Measurements from ENCODE around the gene ARSD. TPM values are rescaled to one million over a fixed set of nuclear protein-coding genes. Genes with fewer than 3 reads are reported as not detected.
"Not testable (repeated sequence)": the region's sequence is repeated elsewhere in the genome, so short reads cannot be mapped to it uniquely, and the experiment has no call there.

Gene ARSD
- total RNA-seq, 1 experiment from 2014 or later, result not detected

- no peak for DNase-seq
- H3K9me2 ChIP-seq (replicated peaks; ENCODE audit: insufficient read depth, low read length), result no peaks in the 10 kb centered on the region
- H3K9ac ChIP-seq (ENCODE audit: low read length), result no peak overlapping the region
- H3K27me3 ChIP-seq (ENCODE audit: low read length), result no peaks in the 10 kb centered on the region
- no peaks in the 10 kb centered on the region for H3K4me1 ChIP-seq (ENCODE audit: low read length)
- H3K79me2 ChIP-seq (ENCODE audit: low read length), result no peaks in the 10 kb centered on the region
- H4K20me1 ChIP-seq (ENCODE audit: insufficient read depth, low read depth, low read length), result no peaks in the 10 kb centered on the region
- H3K9me3 ChIP-seq (ENCODE audit: low read length), result no peaks in the 10 kb centered on the region
- H3K4me3 ChIP-seq (ENCODE audit: low read length), result no peak overlapping the region
- H3K4me2 ChIP-seq (ENCODE audit: low read depth, low read length, poor library complexity, severe bottlenecking), result no peak overlapping the region
- no peaks in the 10 kb centered on the region for H3K36me3 ChIP-seq (ENCODE audit: insufficient read depth, low read length)
- H3K27ac ChIP-seq (ENCODE audit: low read length), result no peak overlapping the region
- no peak overlapping the region for H2AFZ ChIP-seq (ENCODE audit: low read length)
These were observed 37.9 kb upstream of the ARSD start for GRCh38 chrX:2967012-2967411.

GRCh38 chrX:2965965-2966364, 36.8 kb upstream of the ARSD start:
- H3K4me2 ChIP-seq (ENCODE audit: low read depth, low read length, poor library complexity, severe bottlenecking), result no peak overlapping the region
- no peaks in the 10 kb centered on the region for H3K36me3 ChIP-seq (ENCODE audit: insufficient read depth, low read length)
- DNase-seq, result no peak
- no peak overlapping the region for H3K4me3 ChIP-seq (ENCODE audit: low read length)
- H3K27ac ChIP-seq (ENCODE audit: low read length), result no peak overlapping the region
- H3K27me3 ChIP-seq (ENCODE audit: low read length), result no peaks in the 10 kb centered on the region
- no peaks in the 10 kb centered on the region for H3K9me3 ChIP-seq (ENCODE audit: low read length)
- no peak overlapping the region for H3K9ac ChIP-seq (ENCODE audit: low read length)
- no peaks in the 10 kb centered on the region for H3K4me1 ChIP-seq (ENCODE audit: low read length)
- no peaks in the 10 kb centered on the region for H3K9me2 ChIP-seq (replicated peaks; ENCODE audit: insufficient read depth, low read length)
- H2AFZ ChIP-seq (ENCODE audit: low read length), result no peak overlapping the region
- H4K20me1 ChIP-seq (ENCODE audit: insufficient read depth, low read depth, low read length), result no peaks in the 10 kb centered on the region
- H3K79me2 ChIP-seq (ENCODE audit: low read length), result no peaks in the 10 kb centered on the region

GRCh38 chrX:2963992-2964794, 35.1 kb upstream of the ARSD start:
- not testable (repeated sequence) for H3K4me2 ChIP-seq (ENCODE audit: low read depth, low read length, poor library complexity, severe bottlenecking); H2AFZ ChIP-seq (ENCODE audit: low read length); H3K27ac ChIP-seq (ENCODE audit: low read length); H4K20me1 ChIP-seq (ENCODE audit: insufficient read depth, low read depth, low read length); H3K9ac ChIP-seq (ENCODE audit: low read length); H3K36me3 ChIP-seq (ENCODE audit: insufficient read depth, low read length); H3K79me2 ChIP-seq (ENCODE audit: low read length); H3K27me3 ChIP-seq (ENCODE audit: low read length); H3K4me3 ChIP-seq (ENCODE audit: low read length); DNase-seq; H3K9me3 ChIP-seq (ENCODE audit: low read length); H3K4me1 ChIP-seq (ENCODE audit: low read length); H3K9me2 ChIP-seq (replicated peaks; ENCODE audit: insufficient read depth, low read length)

GRCh38 chrX:2963449-2963848, 34.3 kb upstream of the ARSD start:
- not testable (repeated sequence) for H3K9ac ChIP-seq (ENCODE audit: low read length); H3K4me3 ChIP-seq (ENCODE audit: low read length); H3K79me2 ChIP-seq (ENCODE audit: low read length); H3K27me3 ChIP-seq (ENCODE audit: low read length); H3K4me1 ChIP-seq (ENCODE audit: low read length); H3K9me3 ChIP-seq (ENCODE audit: low read length); H3K36me3 ChIP-seq (ENCODE audit: insufficient read depth, low read length); H3K4me2 ChIP-seq (ENCODE audit: low read depth, low read length, poor library complexity, severe bottlenecking); H3K9me2 ChIP-seq (replicated peaks; ENCODE audit: insufficient read depth, low read length); H4K20me1 ChIP-seq (ENCODE audit: insufficient read depth, low read depth, low read length); H2AFZ ChIP-seq (ENCODE audit: low read length); DNase-seq; H3K27ac ChIP-seq (ENCODE audit: low read length)

GRCh38 chrX:2962381-2962780, 33.2 kb upstream of the ARSD start:
- no peak for DNase-seq
- Histone ChIP-seq H3K9me3 (ENCODE audit: low read length) (no peaks in the 10 kb centered on the region), H3K4me3 (ENCODE audit: low read length) (no peak overlapping the region), H4K20me1 (ENCODE audit: insufficient read depth, low read depth, low read length) (no peaks in the 10 kb centered on the region), H3K9me2 (replicated peaks; ENCODE audit: insufficient read depth, low read length) (no peaks in the 10 kb centered on the region), H3K9ac (ENCODE audit: low read length) (no peak overlapping the region), H3K27me3 (ENCODE audit: low read length) (no peaks in the 10 kb centered on the region), H3K36me3 (ENCODE audit: insufficient read depth, low read length) (no peaks in the 10 kb centered on the region), H3K4me1 (ENCODE audit: low read length) (no peaks in the 10 kb centered on the region), H3K4me2 (ENCODE audit: low read depth, low read length, poor library complexity, severe bottlenecking) (no peak overlapping the region), H3K27ac (ENCODE audit: low read length) (no peak overlapping the region), H3K79me2 (ENCODE audit: low read length) (no peaks in the 10 kb centered on the region), H2AFZ (ENCODE audit: low read length) (no peak overlapping the region)

- Histone ChIP-seq H3K27ac (ENCODE audit: low read length) (no peak overlapping the region), H3K9ac (ENCODE audit: low read length) (no peak overlapping the region), H3K9me2 (replicated peaks; ENCODE audit: insufficient read depth, low read length) (no peaks in the 10 kb centered on the region), H3K79me2 (ENCODE audit: low read length) (no peaks in the 10 kb centered on the region), H3K9me3 (ENCODE audit: low read length) (no peaks in the 10 kb centered on the region), H3K4me3 (ENCODE audit: low read length) (no peak overlapping the region), H3K4me2 (ENCODE audit: low read depth, low read length, poor library complexity, severe bottlenecking) (no peak overlapping the region), H2AFZ (ENCODE audit: low read length) (no peak overlapping the region), H3K4me1 (ENCODE audit: low read length) (no peaks in the 10 kb centered on the region), H4K20me1 (ENCODE audit: insufficient read depth, low read depth, low read length) (no peaks in the 10 kb centered on the region), H3K27me3 (ENCODE audit: low read length) (no peaks in the 10 kb centered on the region), H3K36me3 (ENCODE audit: insufficient read depth, low read length) (no peaks in the 10 kb centered on the region)
- no peak for DNase-seq
These were observed 31.8 kb upstream of the ARSD start for GRCh38 chrX:2960861-2961515.

- H3K9ac ChIP-seq (ENCODE audit: low read length), result no peak overlapping the region
- no peaks in the 10 kb centered on the region for H4K20me1 ChIP-seq (ENCODE audit: insufficient read depth, low read depth, low read length)
- no peaks in the 10 kb centered on the region for H3K27me3 ChIP-seq (ENCODE audit: low read length)
- H3K9me3 ChIP-seq (ENCODE audit: low read length), result no peaks in the 10 kb centered on the region
- H3K9me2 ChIP-seq (replicated peaks; ENCODE audit: insufficient read depth, low read length), result no peaks in the 10 kb centered on the region
- H3K27ac ChIP-seq (ENCODE audit: low read length), result no peak overlapping the region
- H3K36me3 ChIP-seq (ENCODE audit: insufficient read depth, low read length), result no peaks in the 10 kb centered on the region
- H3K79me2 ChIP-seq (ENCODE audit: low read length), result no peaks in the 10 kb centered on the region
- no peak for DNase-seq
- H2AFZ ChIP-seq (ENCODE audit: low read length), result no peak overlapping the region
- no peak overlapping the region for H3K4me3 ChIP-seq (ENCODE audit: low read length)
- no peak overlapping the region for H3K4me2 ChIP-seq (ENCODE audit: low read depth, low read length, poor library complexity, severe bottlenecking)
- no peaks in the 10 kb centered on the region for H3K4me1 ChIP-seq (ENCODE audit: low read length)
These were observed 29.1 kb upstream of the ARSD start for GRCh38 chrX:2958199-2958598.

GRCh38 chrX:2955838-2956237, 26.7 kb upstream of the ARSD start:
- DNase-seq, result no peak
- Histone ChIP-seq H3K4me2 (ENCODE audit: low read depth, low read length, poor library complexity, severe bottlenecking) (no peak overlapping the region), H3K4me3 (ENCODE audit: low read length) (no peak overlapping the region), H3K9ac (ENCODE audit: low read length) (no peak overlapping the region), H3K79me2 (ENCODE audit: low read length) (no peaks in the 10 kb centered on the region), H3K27me3 (ENCODE audit: low read length) (no peaks in the 10 kb centered on the region), H3K36me3 (ENCODE audit: insufficient read depth, low read length) (no peaks in the 10 kb centered on the region), H2AFZ (ENCODE audit: low read length) (no peak overlapping the region), H4K20me1 (ENCODE audit: insufficient read depth, low read depth, low read length) (no peaks in the 10 kb centered on the region), H3K27ac (ENCODE audit: low read length) (no peak overlapping the region), H3K9me3 (ENCODE audit: low read length) (no peaks in the 10 kb centered on the region), H3K9me2 (replicated peaks; ENCODE audit: insufficient read depth, low read length) (no peaks in the 10 kb centered on the region), H3K4me1 (ENCODE audit: low read length) (no peaks in the 10 kb centered on the region)

All from Karpas-422 (cell line).